ENCODE measurements around the gene REM1. TPM values are rescaled to one million over a fixed set of nuclear protein-coding genes. Genes with fewer than 3 reads are reported as not detected.
A peak's percentile ranks its signal among the peaks of the same experiment; 100 is the strongest.

Gene REM1
- total and polyA plus RNA-seq, 2 of the 13 experiments (the other 11 are each of a cell fraction or from before 2014, with no cell fraction given), result not detected

- TF ChIP-seq ZBTB34 (CRISPR knock-in tag; IDR thresholded peaks at IDR 0.05) (0 out of 2 replicates have a peak, but pooled peaks have one; percentile 25), MNT (IDR thresholded peaks at IDR 0.05) (peak; percentile 71), ATF4 (CRISPR knock-in tag; IDR thresholded peaks at IDR 0.05) (peak in 1 of 2 experiments; percentile 67; a peak in 2 of 4 replicates), ZNF660 (CRISPR knock-in tag; IDR thresholded peaks at IDR 0.05; ENCODE audit: borderline replicate concordance, low read depth) (no peak), HOXA9 (CRISPR knock-in tag; IDR thresholded peaks at IDR 0.05; ENCODE audit: borderline replicate concordance) (no peak), CREB1 (IDR thresholded peaks at IDR 0.05) (peak; percentile 39; the same call in 1 of the 2 replicates), CREB1 (CRISPR knock-in tag; IDR thresholded peaks at IDR 0.05) (no peak), ZFP91 (CRISPR knock-in tag; IDR thresholded peaks at IDR 0.05; ENCODE audit: borderline replicate concordance) (no peak), ZNF644 (CRISPR knock-in tag; IDR thresholded peaks at IDR 0.05; ENCODE audit: low read depth) (0 out of 2 replicates have a peak, but pooled peaks have one; percentile 47), TARDBP (CRISPR knock-in tag; IDR thresholded peaks at IDR 0.05) (peak; percentile 45; the same call in 1 of the 2 replicates), FOSL2 (CRISPR knock-in tag; IDR thresholded peaks at IDR 0.05) (peak; percentile 20; the same call in 1 of the 2 replicates), ZNF513 (CRISPR knock-in tag; conservative IDR thresholded peaks at IDR 0.05) (no peak), XRCC5 (optimal IDR thresholded peaks at IDR 0.05; ENCODE audit: low read length) (peak; percentile 82), HOXD1 (CRISPR knock-in tag; IDR thresholded peaks at IDR 0.05) (no peak), HMGXB4 (CRISPR knock-in tag; IDR thresholded peaks at IDR 0.05; ENCODE audit: borderline replicate concordance in 1 of 2, low read depth in 1 of 2) (0 out of 4 replicates have a peak, but pooled peaks have one; percentile 34 to 47), NKX3-1 (CRISPR knock-in tag; IDR thresholded peaks at IDR 0.05) (no peak)
- TF ChIP-seq, protein P1, sequence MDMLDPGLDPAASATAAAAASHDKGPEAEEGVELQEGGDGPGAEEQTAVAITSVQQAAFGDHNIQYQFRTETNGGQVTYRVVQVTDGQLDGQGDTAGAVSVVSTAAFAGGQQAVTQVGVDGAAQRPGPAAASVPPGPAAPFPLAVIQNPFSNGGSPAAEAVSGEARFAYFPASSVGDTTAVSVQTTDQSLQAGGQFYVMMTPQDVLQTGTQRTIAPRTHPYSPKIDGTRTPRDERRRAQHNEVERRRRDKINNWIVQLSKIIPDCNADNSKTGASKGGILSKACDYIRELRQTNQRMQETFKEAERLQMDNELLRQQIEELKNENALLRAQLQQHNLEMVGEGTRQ (IDR thresholded peaks at IDR 0.05; ENCODE audit: low read depth, low read length), result peak; percentile 40; the same call in 1 of the 2 replicates
- TF ChIP-seq, protein P1 (CRISPR knock-in tag; IDR thresholded peaks at IDR 0.05; ENCODE audit: borderline replicate concordance), result peak; percentile 46; the same call in 1 of the 2 replicates
These were observed 19.0 kb downstream of the REM1 start (continued) for GRCh38 chr20:31494131-31494530.

Data from HepG2 (cell line).